ENCODE data around the gene CYS1. TPM values are rescaled to one million over a fixed set of nuclear protein-coding genes. Genes with fewer than 3 reads are reported as not detected.

CYS1 gene
- total and polyA plus RNA-seq, 2 of the 13 experiments (the other 11 are each of a cell fraction or from before 2014, with no cell fraction given), result 0.04 TPM; not detected in 1

- TF ChIP-seq MLXIP (CRISPR knock-in tag; IDR thresholded peaks at IDR 0.05; ENCODE audit: borderline replicate concordance) (no peak), PITX1 (CRISPR knock-in tag; IDR thresholded peaks at IDR 0.05) (peak; percentile 25; the same call in 1 of the 2 replicates), PBX2 (CRISPR knock-in tag; IDR thresholded peaks at IDR 0.05) (peak; percentile 40; the same call in 1 of the 2 replicates), ZNF782 (CRISPR knock-in tag; IDR thresholded peaks at IDR 0.05; ENCODE audit: borderline replicate concordance) (0 out of 2 replicates have a peak, but pooled peaks have one; percentile 25), SP5 (CRISPR knock-in tag; IDR thresholded peaks at IDR 0.05; ENCODE audit: borderline replicate concordance, low read depth) (no peak), RBM39 (IDR thresholded peaks at IDR 0.05; ENCODE audit: low read depth, low read length, poor library complexity, severe bottlenecking) (no peak), ZNF317 (CRISPR knock-in tag; IDR thresholded peaks at IDR 0.05) (0 out of 2 replicates have a peak, but pooled peaks have one; percentile 19), TEAD3 (CRISPR knock-in tag; optimal IDR thresholded peaks at IDR 0.05; ENCODE audit: borderline replicate concordance) (peak; percentile 78), ZNF292 (CRISPR knock-in tag; IDR thresholded peaks at IDR 0.05; ENCODE audit: borderline replicate concordance, low read depth) (peak; percentile 64; the same call in 1 of the 2 replicates), ETV6 (CRISPR knock-in tag; conservative IDR thresholded peaks at IDR 0.05) (0 out of 2 replicates have a peak, but pooled peaks have one; percentile 17), FOXC1 (CRISPR knock-in tag; IDR thresholded peaks at IDR 0.05; ENCODE audit: borderline replicate concordance) (0 out of 2 replicates have a peak, but pooled peaks have one; percentile 37), MYC (CRISPR knock-in tag; IDR thresholded peaks at IDR 0.05; ENCODE audit: borderline replicate concordance) (0 out of 2 replicates have a peak, but pooled peaks have one; percentile 33), SP4 (CRISPR knock-in tag; IDR thresholded peaks at IDR 0.05) (no peak), ZNF335 (CRISPR knock-in tag; IDR thresholded peaks at IDR 0.05) (0 out of 2 replicates have a peak, but pooled peaks have one; percentile 9), ZNF512B (CRISPR knock-in tag; IDR thresholded peaks at IDR 0.05; ENCODE audit: borderline replicate concordance) (0 out of 2 replicates have a peak, but pooled peaks have one; percentile 37), ZNF891 (CRISPR knock-in tag; IDR thresholded peaks at IDR 0.05) (peak; percentile 18; the same call in 1 of the 2 replicates), SMAD9 (CRISPR knock-in tag; IDR thresholded peaks at IDR 0.05) (0 out of 2 replicates have a peak, but pooled peaks have one; percentile 29), ERF (CRISPR knock-in tag; IDR thresholded peaks at IDR 0.05) (0 out of 2 replicates have a peak, but pooled peaks have one; percentile 23), EED (CRISPR knock-in tag; IDR thresholded peaks at IDR 0.05) (0 out of 2 replicates have a peak, but pooled peaks have one; percentile 23), NRL (CRISPR knock-in tag; IDR thresholded peaks at IDR 0.05; ENCODE audit: borderline replicate concordance) (0 out of 2 replicates have a peak, but pooled peaks have one; percentile 47), KLF12 (CRISPR knock-in tag; IDR thresholded peaks at IDR 0.05; ENCODE audit: borderline replicate concordance) (peak; percentile 69; the same call in 1 of the 2 replicates), SNRNP70 (IDR thresholded peaks at IDR 0.05; ENCODE audit: low read depth, low read length) (no peak)
Measured at GRCh38 chr2:10057231-10058107, 22.7 kb downstream of the CYS1 start (continued).

All from HepG2 (cell line).